ENCODE results near the gene KRT14. TPM values are rescaled to one million over a fixed set of nuclear protein-coding genes. Genes with fewer than 3 reads are reported as not detected.
"Not testable (repeated sequence)": the region's sequence is repeated elsewhere in the genome, so short reads cannot be mapped to it uniquely, and the experiment has no call there.

The KRT14 gene
- total RNA-seq, 2 donors from 2014 or later, result not detected

DNA sequence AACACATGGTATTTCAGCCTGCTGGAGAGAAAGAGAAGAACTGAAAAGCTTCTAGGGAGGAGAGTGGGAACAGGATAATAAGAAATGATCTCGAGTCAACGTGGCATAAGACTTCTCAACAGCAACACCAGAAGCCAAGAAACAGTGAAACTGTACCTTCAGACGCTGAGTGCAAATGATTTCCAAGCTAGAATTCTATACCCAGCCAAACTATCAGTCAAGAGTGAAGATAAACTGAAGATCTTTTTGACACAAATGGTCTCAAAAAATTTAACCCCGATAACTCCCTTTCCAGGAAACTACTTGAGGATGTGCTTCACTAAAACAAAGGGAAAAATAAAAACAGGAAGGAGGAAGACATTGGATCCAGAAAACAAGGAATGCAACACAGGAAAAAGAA, 20.2 kb upstream of the KRT14 start:
- ATAC-seq; H3K4me1 Mint-ChIP-seq (ENCODE audit: low read depth in 2 of 2); DNase-seq (ENCODE audit: low spot score); H3K4me3 Mint-ChIP-seq; H3K27ac Mint-ChIP-seq: not testable (repeated sequence)
- peaks cover 11% of the 10 kb centered on the region for H3K9me3 Mint-ChIP-seq
- peaks cover 15% of the 10 kb centered on the region for H3K36me3 Mint-ChIP-seq
- H3K27me3 Mint-ChIP-seq, result peaks cover 24 to 39% of the 10 kb centered on the region in 2 donors

DNA sequence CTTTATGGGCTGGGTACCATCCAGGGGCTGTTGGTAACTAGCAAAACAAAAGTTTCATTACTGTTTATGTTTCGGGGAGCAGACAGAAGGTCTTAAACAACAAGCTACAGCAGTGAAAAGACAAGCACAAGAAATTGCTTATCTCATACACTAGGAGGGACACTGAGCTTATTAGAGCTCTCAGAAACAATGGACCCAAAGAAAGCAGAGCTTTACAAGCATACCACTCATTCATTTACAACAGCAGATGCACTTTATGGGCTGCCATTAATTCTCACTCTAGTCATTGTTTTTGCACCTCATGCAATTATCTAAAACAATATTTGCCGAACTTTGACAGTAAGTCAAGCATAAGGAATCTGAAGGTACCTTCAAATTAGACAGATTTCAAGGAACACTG, 15.8 kb upstream of the KRT14 start:
- no peak for ATAC-seq
- Mint-ChIP-seq H3K27me3 (peaks cover 19 to 21% of the 10 kb centered on the region in 2 donors), H3K36me3 (peaks cover 13% of the 10 kb centered on the region), H3K9me3 (peaks cover 7% of the 10 kb centered on the region), H3K4me1 (ENCODE audit: low read depth in 2 of 2) (peaks cover 0 to 6% of the 10 kb centered on the region in 2 donors), H3K4me3 (no peak overlapping the region), H3K27ac (no peak overlapping the region)
- DNase-seq (ENCODE audit: low spot score), result no peak

DNA sequence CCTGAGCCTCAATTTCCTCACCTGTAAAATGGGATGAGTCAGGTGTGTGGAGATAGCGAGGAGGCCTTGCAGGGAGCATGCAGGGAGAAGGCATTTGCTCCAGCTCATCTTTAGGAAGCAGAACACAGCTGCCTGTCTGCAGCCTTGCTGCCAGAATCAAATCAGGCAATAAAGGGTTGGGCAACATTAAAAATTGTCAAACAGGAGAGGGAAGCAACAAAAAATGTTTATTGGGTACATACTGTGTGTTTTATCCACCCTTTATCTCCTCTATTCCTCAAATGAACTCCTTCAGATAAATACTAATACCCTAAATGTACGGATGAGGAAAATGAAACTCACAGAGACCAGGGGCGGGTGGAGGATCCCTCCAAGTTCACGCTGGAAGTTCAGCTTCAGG, 13.6 kb upstream of the KRT14 start:
- H3K4me1 Mint-ChIP-seq (ENCODE audit: low read depth in 2 of 2), result peaks cover 0 to 8% of the 10 kb centered on the region in 2 donors
- H3K27me3 Mint-ChIP-seq, result peaks cover 5 to 14% of the 10 kb centered on the region in 2 donors
- no peaks in the 10 kb centered on the region for H3K9me3 Mint-ChIP-seq
- ATAC-seq (no peak), DNase-seq (ENCODE audit: low spot score) (no peak)
- H3K4me3 Mint-ChIP-seq, result no peak overlapping the region
- no peaks in the 10 kb centered on the region for H3K36me3 Mint-ChIP-seq
- H3K27ac Mint-ChIP-seq, result no peak overlapping the region

DNA sequence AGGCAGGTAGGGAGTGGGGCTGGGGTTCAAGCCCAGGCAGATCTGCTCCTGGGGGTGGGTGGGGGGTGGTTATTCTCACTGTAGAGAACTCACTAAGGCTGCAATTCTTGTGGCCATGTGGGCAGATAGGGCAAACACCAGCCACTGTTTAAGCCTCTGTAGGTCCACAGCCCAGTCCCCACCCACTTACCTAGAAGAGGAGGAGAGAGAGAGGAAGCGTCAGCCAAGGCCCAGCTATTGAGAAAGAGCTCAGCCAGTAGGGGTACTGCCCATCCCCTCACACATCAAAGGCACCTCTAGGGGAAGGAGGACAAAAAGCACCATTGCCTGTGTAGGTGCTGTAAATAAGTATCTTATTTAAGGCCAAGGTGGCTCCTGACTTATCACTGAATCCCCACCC, 13.0 kb upstream of the KRT14 start:
- no peak overlapping the region for H3K4me3 Mint-ChIP-seq
- H3K27ac Mint-ChIP-seq, result no peak overlapping the region
- no peak for ATAC-seq
- H3K36me3 Mint-ChIP-seq, result no peaks in the 10 kb centered on the region
- peaks cover 7 to 14% of the 10 kb centered on the region in 2 donors for H3K27me3 Mint-ChIP-seq
- H3K4me1 Mint-ChIP-seq (ENCODE audit: low read depth in 2 of 2), result peaks cover 0 to 8% of the 10 kb centered on the region in 2 donors
- no peak for DNase-seq (ENCODE audit: low spot score)
- no peaks in the 10 kb centered on the region for H3K9me3 Mint-ChIP-seq

DNA sequence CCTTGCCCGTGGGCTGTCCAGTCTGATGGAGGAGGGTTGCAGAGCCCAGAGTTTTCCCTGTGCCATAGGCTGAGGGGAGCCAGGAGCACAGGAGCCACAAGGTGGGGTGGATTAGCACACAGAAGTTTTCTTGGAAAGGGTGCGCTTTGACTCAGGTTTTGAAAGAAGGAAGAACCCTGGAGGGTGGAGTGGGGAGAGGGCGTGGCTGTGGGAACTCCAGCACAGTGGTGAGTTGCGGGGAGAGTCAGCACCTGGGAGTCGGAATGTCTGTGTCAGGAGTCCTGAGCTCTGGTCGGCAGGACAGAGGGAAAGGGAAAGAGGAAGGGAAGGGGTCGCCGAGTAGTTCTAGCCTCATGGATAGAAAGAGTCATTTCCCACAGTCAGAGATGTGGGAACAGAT, 8.9 kb upstream of the KRT14 start:
- peaks cover 11 to 17% of the 10 kb centered on the region in 2 donors for H3K27me3 Mint-ChIP-seq
- no peaks in the 10 kb centered on the region for H3K9me3 Mint-ChIP-seq
- no peak for ATAC-seq
- H3K27ac Mint-ChIP-seq, result no peak overlapping the region
- H3K36me3 Mint-ChIP-seq, result no peaks in the 10 kb centered on the region
- no peak for DNase-seq (ENCODE audit: low spot score)
- H3K4me3 Mint-ChIP-seq, result no peak overlapping the region
- H3K4me1 Mint-ChIP-seq (ENCODE audit: low read depth in 2 of 2), result peaks cover 0 to 8% of the 10 kb centered on the region in 2 donors

DNA sequence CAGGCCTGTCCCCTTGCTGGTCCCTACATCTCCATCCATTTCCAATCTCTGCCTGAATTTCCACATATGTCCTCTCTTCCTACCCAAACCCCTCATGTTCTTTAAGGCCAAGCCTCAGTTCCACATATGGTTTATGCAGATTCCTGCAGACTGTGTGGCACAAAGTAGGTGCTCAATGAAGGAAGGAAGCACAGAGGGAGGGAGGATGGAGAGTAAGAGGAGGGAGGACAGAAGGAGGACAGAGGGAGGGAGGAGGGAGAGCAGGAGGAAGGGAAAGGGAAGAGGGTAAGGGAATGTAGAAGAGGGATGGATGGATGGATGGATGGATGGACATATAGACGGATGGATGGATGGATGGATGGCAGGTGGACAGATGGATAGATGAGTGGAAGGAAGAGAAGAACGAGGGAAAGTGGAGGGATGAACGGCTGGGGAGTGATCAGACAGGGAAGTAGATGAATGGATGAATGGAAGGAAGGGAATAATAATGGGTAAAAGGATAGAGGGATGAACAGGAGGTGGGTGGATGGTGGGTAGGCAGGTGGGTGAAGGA, 7.7 kb upstream of the KRT14 start:
- no peaks in the 10 kb centered on the region for H3K36me3 Mint-ChIP-seq
- no peaks in the 10 kb centered on the region for H3K9me3 Mint-ChIP-seq
- no peak overlapping the region for H3K27ac Mint-ChIP-seq
- no peak for DNase-seq (ENCODE audit: low spot score)
- peaks cover 14 to 28% of the 10 kb centered on the region in 2 donors for H3K27me3 Mint-ChIP-seq
- peaks cover 0 to 8% of the 10 kb centered on the region in 2 donors for H3K4me1 Mint-ChIP-seq (ENCODE audit: low read depth in 2 of 2)
- no peak overlapping the region for H3K4me3 Mint-ChIP-seq
- ATAC-seq, result no peak

DNA sequence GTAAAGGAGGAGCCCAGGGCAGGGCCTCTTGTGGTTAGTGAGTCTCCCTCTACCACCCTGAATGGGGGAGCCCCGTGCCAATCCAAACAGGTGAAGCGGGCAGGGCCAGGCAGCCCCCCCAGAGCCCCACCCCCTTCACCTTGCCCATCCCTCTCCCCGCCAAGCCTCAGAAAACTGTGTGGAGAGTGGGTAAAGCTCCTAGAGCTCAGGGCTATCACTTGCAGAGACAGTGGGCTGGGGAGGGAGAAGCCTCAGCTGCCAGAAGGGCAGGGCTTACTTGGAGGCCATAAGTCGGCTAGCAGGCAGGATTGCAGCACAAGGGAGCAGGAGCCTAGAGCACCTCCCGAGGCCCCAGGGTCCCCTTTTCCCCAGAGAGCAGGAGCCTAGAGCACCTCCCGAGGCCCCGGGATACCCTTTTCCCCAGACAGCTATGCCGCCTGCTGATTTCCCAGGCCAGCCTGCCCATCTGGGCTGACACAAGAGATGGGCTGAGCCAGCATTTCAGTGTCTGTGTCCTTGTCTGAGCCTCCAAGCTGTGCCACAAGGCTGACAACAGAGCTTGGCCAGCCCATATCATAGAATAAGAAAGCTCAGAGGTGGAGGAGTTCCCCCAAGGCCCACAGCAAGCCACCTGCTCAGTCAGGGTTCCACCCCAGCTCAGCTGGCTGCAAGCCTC, 6.7 kb upstream of the KRT14 start:
- Mint-ChIP-seq H3K4me3 (no peak overlapping the region), H3K9me3 (no peaks in the 10 kb centered on the region), H3K27me3 (peaks cover 14 to 31% of the 10 kb centered on the region in 2 donors), H3K4me1 (ENCODE audit: low read depth in 2 of 2) (peaks cover 0 to 5% of the 10 kb centered on the region in 2 donors), H3K27ac (no peak overlapping the region), H3K36me3 (no peaks in the 10 kb centered on the region)
- DNase-seq (ENCODE audit: low spot score) (no peak), ATAC-seq (no peak)

DNA sequence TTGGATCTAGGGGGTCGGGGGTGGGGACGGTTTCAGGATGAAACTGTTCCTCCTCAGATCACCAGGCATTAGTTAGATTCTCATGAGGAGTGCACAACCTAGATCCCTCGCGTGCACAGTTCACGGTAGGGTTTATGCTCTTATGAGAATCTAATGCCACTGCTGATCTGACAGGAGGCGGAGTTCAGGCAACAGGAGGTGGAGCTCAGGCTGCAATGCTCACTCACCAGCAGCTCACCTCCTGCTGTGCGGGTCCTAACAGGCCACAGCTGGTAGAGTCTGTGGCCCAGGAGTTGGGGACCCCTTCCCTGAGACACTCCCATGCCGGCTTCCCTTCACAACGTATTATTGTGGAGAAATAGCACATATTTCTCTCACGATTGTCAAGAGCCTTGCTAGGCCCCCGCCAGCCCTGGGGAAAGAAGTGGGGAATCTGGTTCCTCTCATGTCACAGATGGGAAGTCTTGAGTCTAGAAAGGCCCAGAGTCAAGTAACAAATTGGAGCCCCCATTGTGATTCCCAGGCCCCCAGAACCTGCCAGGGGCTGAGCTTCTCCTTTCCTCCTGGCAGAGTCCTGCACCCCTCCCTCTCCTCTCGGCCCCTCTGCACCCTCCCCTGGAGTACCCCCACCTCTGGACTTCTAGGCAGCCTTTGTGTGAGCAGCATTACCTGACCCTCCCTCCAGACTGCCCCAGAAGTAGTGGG, 6.1 kb upstream of the KRT14 start:
- H3K4me1 Mint-ChIP-seq (ENCODE audit: low read depth in 2 of 2), result peaks cover 0 to 4% of the 10 kb centered on the region in 2 donors
- peaks cover 14 to 31% of the 10 kb centered on the region in 2 donors for H3K27me3 Mint-ChIP-seq
- DNase-seq (ENCODE audit: low spot score) (no peak), ATAC-seq (no peak)
- no peaks in the 10 kb centered on the region for H3K9me3 Mint-ChIP-seq
- no peaks in the 10 kb centered on the region for H3K36me3 Mint-ChIP-seq
- no peak overlapping the region for H3K4me3 Mint-ChIP-seq
- no peak overlapping the region for H3K27ac Mint-ChIP-seq

DNA sequence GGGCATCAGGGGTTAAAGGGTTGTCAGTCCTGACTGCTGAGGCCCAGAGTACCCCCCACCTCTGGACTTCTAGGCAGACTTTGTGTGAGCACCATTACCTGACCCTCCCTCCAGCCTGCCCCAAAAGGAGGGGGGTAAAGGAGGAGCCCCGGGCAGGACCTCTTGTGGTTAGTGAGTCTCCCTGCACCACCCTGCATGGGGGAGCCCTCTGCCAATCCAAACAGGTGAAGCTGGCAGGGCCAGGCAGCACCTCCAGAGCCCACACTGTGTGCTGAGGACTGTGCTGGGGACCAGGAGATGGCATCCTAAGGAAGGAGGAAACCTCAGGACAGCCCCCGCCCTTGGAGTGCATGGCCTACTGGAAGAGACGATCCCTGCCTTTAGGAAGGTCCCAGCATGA, 2.6 kb upstream of the KRT14 start:
- H3K4me1 Mint-ChIP-seq (ENCODE audit: low read depth in 2 of 2), result no peaks in the 10 kb centered on the region
- no peak for DNase-seq (ENCODE audit: low spot score)
- H3K27me3 Mint-ChIP-seq, result peaks cover 4 to 22% of the 10 kb centered on the region in 2 donors
- no peaks in the 10 kb centered on the region for H3K9me3 Mint-ChIP-seq
- no peak overlapping the region for H3K27ac Mint-ChIP-seq
- no peak overlapping the region for H3K4me3 Mint-ChIP-seq
- H3K36me3 Mint-ChIP-seq, result no peaks in the 10 kb centered on the region
- ATAC-seq, result no peak

DNA sequence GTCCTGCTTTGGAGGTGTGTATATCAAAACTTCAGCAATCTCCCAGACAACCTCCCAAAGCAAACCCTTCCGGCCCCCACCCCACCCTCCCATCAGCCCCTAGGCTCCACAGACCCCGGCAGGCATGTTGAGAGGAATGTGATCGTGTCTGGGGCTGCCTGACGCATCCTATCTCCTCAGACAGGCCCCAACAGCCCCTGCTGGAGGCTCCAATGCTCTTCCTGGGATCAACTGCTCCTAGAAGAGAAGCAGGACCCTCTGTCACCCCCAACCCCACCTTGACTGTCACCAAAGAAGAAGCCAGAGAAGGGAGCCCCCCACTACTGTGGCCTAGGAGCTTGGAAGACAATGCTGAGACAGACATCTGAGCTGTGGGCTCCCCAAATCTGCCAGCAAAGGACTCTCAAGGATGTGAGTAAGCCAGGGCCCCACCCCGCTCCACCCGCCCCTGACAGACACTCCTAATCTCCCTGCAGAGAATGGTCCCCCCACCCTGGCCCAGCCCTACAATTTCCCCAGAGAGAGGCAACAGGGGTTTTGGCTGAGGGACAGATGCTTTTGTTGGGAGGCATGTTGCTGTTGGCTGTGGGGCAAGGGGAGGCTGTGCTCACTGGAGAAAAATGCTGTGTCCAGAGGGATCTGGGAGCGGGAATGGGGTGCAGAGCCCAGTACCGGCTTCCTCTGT, 1.6 kb upstream of the KRT14 start:
- H3K36me3 Mint-ChIP-seq, result no peaks in the 10 kb centered on the region
- no peak for ATAC-seq
- H3K4me1 Mint-ChIP-seq (ENCODE audit: low read depth in 2 of 2), result no peaks in the 10 kb centered on the region
- no peak overlapping the region for H3K4me3 Mint-ChIP-seq
- DNase-seq (ENCODE audit: low spot score), result no peak
- H3K27ac Mint-ChIP-seq, result no peak overlapping the region
- H3K9me3 Mint-ChIP-seq, result no peaks in the 10 kb centered on the region
- H3K27me3 Mint-ChIP-seq, result peaks cover 5 to 21% of the 10 kb centered on the region in 2 donors

DNA sequence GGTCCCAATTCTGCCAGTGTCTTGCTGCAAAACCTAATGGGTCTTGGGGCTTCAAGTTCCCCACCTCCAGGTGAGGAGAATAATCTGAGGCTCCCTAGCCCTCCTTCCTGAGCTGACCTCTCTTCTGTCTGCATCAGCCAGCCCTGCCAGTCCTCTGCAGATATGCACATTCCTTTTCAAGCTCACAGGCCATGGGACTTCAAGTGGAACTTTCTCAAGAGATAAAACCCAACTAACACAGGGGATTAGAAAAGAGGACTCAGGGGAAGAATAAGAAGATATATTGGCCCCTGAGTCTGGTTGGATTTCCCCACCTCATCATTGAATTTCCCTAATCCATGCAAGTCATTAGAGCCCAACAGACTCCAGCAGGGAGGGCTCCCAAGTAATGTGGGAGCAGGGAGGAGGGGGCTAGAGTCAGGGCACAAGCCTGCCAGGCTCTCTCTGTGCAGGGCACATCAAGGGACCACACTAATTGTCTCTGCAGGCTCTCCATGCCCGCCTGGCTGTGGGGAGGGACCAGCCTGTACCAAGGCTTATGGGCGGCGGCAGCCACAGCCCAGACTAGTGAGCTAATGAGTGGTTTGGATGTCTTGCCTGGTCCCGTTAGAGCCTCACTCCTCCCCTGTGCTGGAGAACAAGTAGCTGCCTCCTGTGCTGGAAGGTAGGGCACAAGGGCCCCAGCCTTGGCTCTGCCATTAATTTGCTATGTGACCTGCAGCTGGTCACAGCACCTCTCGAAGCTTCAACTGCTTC, 1.2 kb downstream of the KRT14 start:
- Mint-ChIP-seq H3K27ac (no peak overlapping the region), H3K36me3 (no peaks in the 10 kb centered on the region), H3K27me3 (peaks cover 20 to 22% of the 10 kb centered on the region in 2 donors), H3K9me3 (no peaks in the 10 kb centered on the region), H3K4me3 (no peak overlapping the region), H3K4me1 (ENCODE audit: low read depth in 2 of 2) (no peaks in the 10 kb centered on the region)
- no peak for ATAC-seq
- no peak for DNase-seq (ENCODE audit: low spot score)

DNA sequence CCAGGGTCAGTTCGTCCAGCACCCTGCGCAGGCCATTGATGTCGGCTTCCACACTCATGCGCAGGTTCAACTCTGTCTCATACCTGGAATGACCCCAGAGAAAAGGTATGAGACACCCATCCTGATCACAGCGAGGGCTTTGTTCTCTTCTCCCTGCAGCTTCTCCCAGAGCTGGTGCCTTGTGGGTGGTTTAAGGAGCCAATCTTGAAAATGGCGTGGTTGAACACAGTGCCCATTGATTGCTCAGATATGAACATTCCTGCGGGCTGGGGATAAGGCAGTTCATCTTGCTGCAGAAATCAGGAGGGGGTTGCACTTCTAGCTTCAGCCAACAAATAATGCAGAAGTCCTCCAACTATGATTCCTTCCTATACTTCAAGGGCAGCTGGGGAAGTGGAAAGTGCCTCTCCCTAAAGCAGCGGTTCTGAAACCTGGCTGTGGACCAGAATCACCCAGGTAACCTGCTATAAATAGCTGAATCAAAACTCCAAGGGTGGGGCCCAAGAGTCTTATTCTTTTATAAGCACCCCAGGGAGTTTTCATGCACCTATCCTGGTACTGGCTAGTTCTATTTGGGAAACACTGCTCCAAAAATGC, 2.3 kb downstream of the KRT14 start:
- not testable (repeated sequence) for H3K9me3 Mint-ChIP-seq; DNase-seq (ENCODE audit: low spot score)
- peaks cover 11 to 23% of the 10 kb centered on the region in 2 donors for H3K27me3 Mint-ChIP-seq

More for the DNA sequence above, 2.3 kb downstream of the KRT14 start:
- H3K4me3 Mint-ChIP-seq; H3K36me3 Mint-ChIP-seq; ATAC-seq; H3K27ac Mint-ChIP-seq; H3K4me1 Mint-ChIP-seq (ENCODE audit: low read depth in 2 of 2): not testable (repeated sequence)
